HCT116 (cell line): ENCODE data around the gene PTGER4. TPM values are rescaled to one million over a fixed set of nuclear protein-coding genes. Genes with fewer than 3 reads are reported as not detected.

Experiments used
- ATAC-seq: fragments of 200-7000 bp; cut with Tn5 transposase; 2 replicates; pipeline ENCODE4 v1.9.1; 2020; ENCODE audit warnings: mild to moderate bottlenecking, moderate library complexity
- BruUV-seq: library from RNA; stranded (reverse); fragments of 400-500 nt; replicated peaks from 2 replicates; lab custom pipeline; 2021; lab: Mats Ljungman, UMichigan
- CTCF ChIA-PET: fragments of 300-600 bp; sonication (Branson Sonifier 250); formaldehyde crosslinking; loops from one replicate; lab custom pipeline; 2021; ENCODE audit warnings: antibody characterized with exemption; lab: Charles Lee
- POLR2A ChIA-PET: fragments of 300-600, 350-600 bp; sonication (Branson Sonifier 250); formaldehyde crosslinking; loops from one replicate; lab custom pipeline; 2021; ENCODE audit warnings: antibody characterized with exemption; lab: Charles Lee
- RAD21 ChIA-PET, 2 experiments: fragments of 300-600 bp; sonication (Branson Sonifier 250); formaldehyde crosslinking; loops; one replicate each; lab custom pipeline; 2023; ENCODE audit warnings: low total read pairs in 2 of 2; ENCODE audit not compliant: uncharacterized antibody in 2 of 2, unreplicated experiment in 2 of 2, low non-redundant PET in 1 of 2; lab: Charles Lee
- DNase-seq: peaks from one replicate; pipeline ENCODE4 v3.0.0-alpha.2; 2010; ENCODE audit warnings: low read depth, low spot score
- H2AFZ ChIP-seq: fragments of 200-600 bp; shearing (Covaris generic), sonication (generic); 2 replicates; pipeline ENCODE4 v1.6.1; 2017; ENCODE audit warnings: low read depth, mixed run types, mixed read lengths, antibody characterized with exemption, low read length; ENCODE audit not compliant: poor library complexity, severe bottlenecking
- H3K27ac ChIP-seq: 2 replicates; pipeline ENCODE4 v1.5.1; 2012; ENCODE audit warnings: low read depth, low read length
- H3K27me3 ChIP-seq: fragments of 200-600 bp; sonication (generic); 2 replicates; pipeline ENCODE4 v1.6.1; 2016; ENCODE audit warnings: mixed run types, low read length, mixed read lengths; ENCODE audit not compliant: insufficient read depth
- H3K36me3 ChIP-seq, 2 experiments: fragments of 200-500 bp in 1 of 2; fragments of 200-600 bp in 1 of 2; sonication (Bioruptor generic) in 1 of 2; sonication (generic) in 1 of 2; 2 replicates each; pipeline versions ENCODE4 v1.5.1 to v1.6.1; 2014 to 2016; ENCODE audit warnings: low read length in 2 of 2, inconsistent platforms in 1 of 2, mixed read lengths in 1 of 2, mixed run types in 1 of 2; ENCODE audit not compliant: insufficient read depth in 2 of 2, control insufficient read depth in 1 of 2
- H3K4me1 ChIP-seq, 2 experiments: fragments of 200-600 bp in 1 of 2; sonication (generic) in 1 of 2; 2 replicates each; pipeline versions ENCODE4 v1.5.1 to v1.6.1; 2012 to 2017; ENCODE audit warnings: low read length in 2 of 2, inconsistent platforms in 1 of 2, mild to moderate bottlenecking in 1 of 2, mixed read lengths in 1 of 2, mixed run types in 1 of 2, moderate library complexity in 1 of 2; ENCODE audit not compliant: insufficient read depth in 2 of 2, control insufficient read depth in 1 of 2
- H3K4me2 ChIP-seq: fragments of 200-600 bp; sonication (generic); 2 replicates; pipeline ENCODE4 v1.6.1; 2017; ENCODE audit warnings: mixed run types, low read length, mixed read lengths
- H3K4me3 ChIP-seq, 2 experiments: fragments of 200-600 bp in 1 of 2; sonication (generic) in 1 of 2; replicated peaks in 1 of 2; 2 replicates each; pipeline ENCODE4 v1.5.1; 2011 to 2016; ENCODE audit warnings: low read length in 2 of 2, control low read depth in 1 of 2, low read depth in 1 of 2, mild to moderate bottlenecking in 1 of 2, mixed read lengths in 1 of 2, mixed run types in 1 of 2
- H3K79me2 ChIP-seq: fragments of 200-600 bp; sonication (generic); 2 replicates; pipeline ENCODE4 v1.6.1; 2017; ENCODE audit warnings: mild to moderate bottlenecking, mixed run types, low read length, moderate library complexity, mixed read lengths; ENCODE audit not compliant: insufficient read depth
- H3K9ac ChIP-seq: fragments of 200-600 bp; sonication (generic); 2 replicates; pipeline ENCODE4 v1.6.1; 2016; ENCODE audit warnings: low read length, mixed read lengths
- H3K9me2 ChIP-seq: fragments of 200-600 bp; sonication (generic), shearing (Covaris generic); 2 replicates; pipeline ENCODE4 v1.6.1; 2017; ENCODE audit warnings: mixed run types, mild to moderate bottlenecking, moderate library complexity; ENCODE audit not compliant: insufficient read depth
- H3K9me3 ChIP-seq, 2 experiments: fragments of 200-500 bp in 1 of 2; fragments of 200-600 bp in 1 of 2; sonication (Bioruptor generic) in 1 of 2; sonication (generic) in 1 of 2; 2 replicates each; pipeline ENCODE4 v1.6.1; 2014 to 2017; ENCODE audit warnings: low read length in 2 of 2, mixed read lengths in 2 of 2, inconsistent platforms in 1 of 2, low read depth in 1 of 2, mild to moderate bottlenecking in 1 of 2, mixed run types in 1 of 2, moderate library complexity in 1 of 2; ENCODE audit not compliant: control insufficient read depth in 1 of 2, insufficient read depth in 1 of 2
- H4K20me1 ChIP-seq: fragments of 200-600 bp; sonication (generic), shearing (Covaris generic); 2 replicates; pipeline ENCODE4 v1.6.1; 2017; ENCODE audit warnings: mixed run types, mild to moderate bottlenecking, moderate library complexity; ENCODE audit not compliant: insufficient read depth
- ATF3 ChIP-seq: IDR thresholded peaks from 2 replicates; pipeline ENCODE4 v1.6.1; 2012
- CEBPB ChIP-seq: IDR thresholded peaks from 2 replicates; pipeline ENCODE4 v1.6.1; 2012; ENCODE audit warnings: low read depth
- EGR1 ChIP-seq: IDR thresholded peaks from 2 replicates; pipeline ENCODE4 v1.6.1; 2012; ENCODE audit warnings: low read depth
- ELF1 ChIP-seq: IDR thresholded peaks from 2 replicates; pipeline ENCODE4 v1.6.1; 2012; ENCODE audit warnings: low read depth, borderline replicate concordance
- EZH2phosphoT487 ChIP-seq: fragments of 200-600 bp; IDR thresholded peaks from 2 replicates; pipeline ENCODE4 v1.6.1; 2018; ENCODE audit warnings: antibody characterized with exemption, borderline replicate concordance
- FOSL1 ChIP-seq: IDR thresholded peaks from 2 replicates; pipeline ENCODE4 v1.6.1; 2012; ENCODE audit warnings: low read depth
- JUND ChIP-seq: IDR thresholded peaks from 2 replicates; pipeline ENCODE4 v1.6.1; 2012
- MAX ChIP-seq: IDR thresholded peaks from 2 replicates; pipeline ENCODE4 v1.6.1; 2012
- POLR2A ChIP-seq: IDR thresholded peaks from 2 replicates; pipeline ENCODE4 v1.7.0; 2011; ENCODE audit warnings: borderline replicate concordance; ENCODE audit not compliant: insufficient read depth, insufficient read length; ENCODE audit errors: extremely low read depth
- POLR2AphosphoS5 ChIP-seq: IDR thresholded peaks from 2 replicates; pipeline ENCODE4 v1.6.1; 2011; ENCODE audit warnings: mild to moderate bottlenecking, low read depth, low read length, moderate library complexity
- RAD21 ChIP-seq: IDR thresholded peaks from 2 replicates; pipeline ENCODE4 v1.6.1; 2012; ENCODE audit warnings: low read depth, mild to moderate bottlenecking
- TCF7L2 ChIP-seq: IDR thresholded peaks from 2 replicates; pipeline ENCODE4 v1.7.0; 2011; ENCODE audit warnings: borderline replicate concordance, inconsistent platforms; ENCODE audit not compliant: insufficient read depth, insufficient read length; ENCODE audit errors: extremely low read depth
- ZBTB33 ChIP-seq: IDR thresholded peaks from 2 replicates; pipeline ENCODE4 v1.6.1; 2011; ENCODE audit warnings: mild to moderate bottlenecking, low read length, moderate library complexity; ENCODE audit not compliant: insufficient replicate concordance; ENCODE audit errors: extremely low read depth
- ZFX ChIP-seq: fragments of 450-650 bp; IDR thresholded peaks from 2 replicates; pipeline ENCODE4 v1.6.1; 2017
- ZNF274 ChIP-seq: fragments of 200-500 bp; sonication (Bioruptor generic); IDR thresholded peaks from 2 replicates; pipeline ENCODE4 v1.6.1; 2014; ENCODE audit warnings: mild to moderate bottlenecking, low read depth, low read length, inconsistent platforms
- intact Hi-C: fragments of 100-400 bp; cut with micrococcal nuclease; formaldehyde crosslinking; loops from 2 replicates; pipeline ENCODE4 v1.10.0; 2022
- total RNA-seq: library from RNA; stranded (reverse); gene quantifications from one replicate; pipeline ENCODE4 v1.2.1, GENCODE V29; 2021; ENCODE audit not compliant: unreplicated experiment

The PTGER4 gene
- total RNA-seq, 1 experiment from 2014 or later: 3.0 TPM

GRCh38 chr5:40688996-40689395, 9.3 kb downstream of the PTGER4 start:
- Histone ChIP-seq H3K4me3 (no peak overlapping the region), H3K9ac (0 out of 2 replicates have a peak overlapping the region, but pooled peaks have one; percentile 25), H3K4me1 (peaks cover 15 to 27% of the 10 kb centered on the region in 2 experiments; a peak in 3 of 4 replicates), H3K9me3 (no peaks in the 10 kb centered on the region), H3K27ac (peak overlapping the region; percentile 2; the same call in 1 of the 2 replicates), H3K79me2 (no peaks in the 10 kb centered on the region), H3K4me2 (peak overlapping the region; percentile 53), H2AFZ (no peak overlapping the region), H3K36me3 (no peaks in the 10 kb centered on the region), H4K20me1 (no peaks in the 10 kb centered on the region), H3K9me2 (no peaks in the 10 kb centered on the region), H3K27me3 (no peaks in the 10 kb centered on the region)
- intact Hi-C loops: loop anchor here (1.0 to 5.0 kb wide), 7 partner anchors 48 to 1110 kb away; no protein-coding TSS in a partner anchor
- DNase-seq (no peak), ATAC-seq (0 out of 2 replicates have a peak, but pooled peaks have one; percentile 7)
- ChIA-PET RAD21 (no interaction called here), POLR2A (interaction anchor here (1.2 kb wide), 1 partner anchor 975 kb away, joined by 3 read pairs; no protein-coding TSS in a partner anchor), CTCF (interaction anchor here (0.8 to 2.0 kb wide), 8 partner anchors 11 to 1110 kb away, joined by 3 to 5 read pairs (median 3); no protein-coding TSS in a partner anchor)
- no TSS peak for BruUV-seq
- TF ChIP-seq FOSL1 (no peak), EGR1 (no peak), CEBPB (no peak), POLR2A (no peak), POLR2AphosphoS5 (no peak), ZNF274 (no peak)

- no peak overlapping the region for H2AFZ ChIP-seq
- H3K4me2 ChIP-seq: peak overlapping the region; percentile 53
- H3K27ac ChIP-seq: peak overlapping the region; percentile 2; the same call in 1 of the 2 replicates
- H3K4me1 ChIP-seq: peaks cover 15 to 27% of the 10 kb centered on the region in 2 experiments; a peak in 3 of 4 replicates
- 0 out of 2 replicates have a peak overlapping the region, but pooled peaks have one; percentile 25 for H3K9ac ChIP-seq
- no TSS peak for BruUV-seq
- no peaks in the 10 kb centered on the region for H3K9me2 ChIP-seq
- H3K79me2 ChIP-seq: no peaks in the 10 kb centered on the region
- ChIA-PET POLR2A (interaction anchor here (1.2 kb wide), 1 partner anchor 975 kb away, joined by 3 read pairs; no protein-coding TSS in a partner anchor), CTCF (interaction anchor here (0.8 to 2.0 kb wide), 8 partner anchors 10 to 1110 kb away, joined by 3 to 5 read pairs (median 3); no protein-coding TSS in a partner anchor), RAD21 (no interaction called here)
- ATAC-seq (peak; percentile 85), DNase-seq (peak; percentile 93)
- H4K20me1 ChIP-seq: no peaks in the 10 kb centered on the region
- intact Hi-C loops: loop anchor here (2.0 to 5.0 kb wide), 5 partner anchors 47 to 1111 kb away; no protein-coding TSS in a partner anchor
- no peaks in the 10 kb centered on the region for H3K36me3 ChIP-seq
- H3K9me3 ChIP-seq: no peaks in the 10 kb centered on the region
- no peak overlapping the region for H3K4me3 ChIP-seq
- no peaks in the 10 kb centered on the region for H3K27me3 ChIP-seq
- TF ChIP-seq EZH2phosphoT487 (no peak), ATF3 (peak; percentile 70), ZBTB33 (peak; percentile 43), JUND (peak; percentile 99), RAD21 (0 out of 2 replicates have a peak, but pooled peaks have one; percentile 5), TCF7L2 (no peak), ELF1 (no peak), MAX (peak; percentile 58; the same call in 1 of the 2 replicates), EGR1 (no peak), ZFX (no peak), CEBPB (peak; percentile 54), POLR2AphosphoS5 (peak; percentile 46; the same call in 1 of the 2 replicates)
Measured at GRCh38 chr5:40689438-40689837, 9.7 kb downstream of the PTGER4 start.
